Activated T-cell treated with anti-CD3 and anti-CD28 coated beads, Interleukin-2, amount 50 U/mL, for 4 hours (primary cell): ENCODE results near the gene NACAD. TPM values are rescaled to one million over a fixed set of nuclear protein-coding genes. Genes with fewer than 3 reads are reported as not detected.

Experiments
- ATAC-seq, 2 donors: fragments of 200-7000 bp; cut with Tn5 transposase; one replicate each; pipeline ENCODE4 v1.10.0; 2021
- DNase-seq: peaks from one replicate; pipeline ENCODE4 v3.0.0-alpha.2; 2020
- H3K27me3 Mint-ChIP-seq: one replicate; pipeline ENCODE4 v1.8.0; 2021; ENCODE audit warnings: low read depth, mixed read lengths
- H3K36me3 Mint-ChIP-seq: one replicate; pipeline ENCODE4 v1.8.0; 2022; ENCODE audit warnings: mixed read lengths; ENCODE audit not compliant: insufficient read depth
- H3K4me1 Mint-ChIP-seq: one replicate; pipeline ENCODE4 v1.8.0; 2021; ENCODE audit warnings: low read depth, mixed read lengths
- H3K4me3 Mint-ChIP-seq: one replicate; pipeline ENCODE4 v1.8.0; 2021; ENCODE audit warnings: mild to moderate bottlenecking, moderate library complexity, mixed read lengths
- H3K9me3 Mint-ChIP-seq: one replicate; pipeline ENCODE4 v1.8.0; 2021; ENCODE audit warnings: mixed read lengths
- total RNA-seq, 3 donors: library from RNA; stranded (reverse); gene quantifications; one replicate each; pipeline ENCODE4 v1.2.1, GENCODE V29; 2021

Gene NACAD
- total RNA-seq, 3 donors from 2014 or later, result 0.14 to 0.66 (median 0.37) TPM

GRCh38 chr7:45077579-45077978 lies 11.2 kb downstream of the NACAD start:
- peaks cover 24% of the 10 kb centered on the region for H3K36me3 Mint-ChIP-seq
- DNase-seq, result no peak
- H3K4me1 Mint-ChIP-seq, result peaks cover 6% of the 10 kb centered on the region
- no peaks in the 10 kb centered on the region for H3K9me3 Mint-ChIP-seq
- H3K27me3 Mint-ChIP-seq, result no peaks in the 10 kb centered on the region
- ATAC-seq, result no peak
- no peak overlapping the region for H3K4me3 Mint-ChIP-seq

- peaks cover 6% of the 10 kb centered on the region for H3K4me1 Mint-ChIP-seq
- no peaks in the 10 kb centered on the region for H3K27me3 Mint-ChIP-seq
- no peaks in the 10 kb centered on the region for H3K9me3 Mint-ChIP-seq
- H3K36me3 Mint-ChIP-seq, result peaks cover 27% of the 10 kb centered on the region
- ATAC-seq (no peak), DNase-seq (no peak)
- H3K4me3 Mint-ChIP-seq, result no peak overlapping the region
Observed at GRCh38 chr7:45076946-45077345, 11.8 kb downstream of the NACAD start.

GRCh38 chr7:45075871-45076796 lies 12.6 kb downstream of the NACAD start:
- Mint-ChIP-seq H3K27me3 (no peaks in the 10 kb centered on the region), H3K4me1 (peaks cover 8% of the 10 kb centered on the region), H3K4me3 (no peak overlapping the region), H3K9me3 (no peaks in the 10 kb centered on the region), H3K36me3 (peaks cover 31% of the 10 kb centered on the region)
- DNase-seq (no peak), ATAC-seq (no peak)

GRCh38 chr7:45075355-45075644 lies 13.5 kb downstream of the NACAD start:
- ATAC-seq (no peak), DNase-seq (no peak)
- Mint-ChIP-seq H3K27me3 (no peaks in the 10 kb centered on the region), H3K9me3 (no peaks in the 10 kb centered on the region), H3K4me3 (no peak overlapping the region), H3K36me3 (peaks cover 31% of the 10 kb centered on the region), H3K4me1 (peaks cover 8% of the 10 kb centered on the region)

- H3K4me1 Mint-ChIP-seq, result peaks cover 8% of the 10 kb centered on the region
- H3K27me3 Mint-ChIP-seq, result no peaks in the 10 kb centered on the region
- H3K36me3 Mint-ChIP-seq, result peaks cover 35% of the 10 kb centered on the region
- ATAC-seq (no peak), DNase-seq (no peak)
- no peaks in the 10 kb centered on the region for H3K9me3 Mint-ChIP-seq
- H3K4me3 Mint-ChIP-seq, result no peak overlapping the region
Observed at GRCh38 chr7:45074528-45075354, 14.0 kb downstream of the NACAD start.

GRCh38 chr7:45073786-45074527 lies 14.8 kb downstream of the NACAD start:
- peaks cover 8% of the 10 kb centered on the region for H3K4me1 Mint-ChIP-seq
- H3K9me3 Mint-ChIP-seq, result no peaks in the 10 kb centered on the region
- ATAC-seq, result no peak
- no peaks in the 10 kb centered on the region for H3K27me3 Mint-ChIP-seq
- no peak overlapping the region for H3K4me3 Mint-ChIP-seq
- H3K36me3 Mint-ChIP-seq, result peaks cover 39% of the 10 kb centered on the region
- no peak for DNase-seq

- H3K9me3 Mint-ChIP-seq, result no peaks in the 10 kb centered on the region
- H3K27me3 Mint-ChIP-seq, result no peaks in the 10 kb centered on the region
- H3K4me1 Mint-ChIP-seq, result peaks cover 10% of the 10 kb centered on the region
- H3K36me3 Mint-ChIP-seq, result peaks cover 44% of the 10 kb centered on the region
- H3K4me3 Mint-ChIP-seq, result no peak overlapping the region
- ATAC-seq (no peak), DNase-seq (no peak)
Observed at GRCh38 chr7:45073031-45073785, 15.6 kb downstream of the NACAD start.

- DNase-seq (no peak), ATAC-seq (no peak)
- Mint-ChIP-seq H3K9me3 (no peaks in the 10 kb centered on the region), H3K4me1 (peaks cover 10% of the 10 kb centered on the region), H3K4me3 (no peak overlapping the region), H3K27me3 (no peaks in the 10 kb centered on the region), H3K36me3 (peaks cover 48% of the 10 kb centered on the region)
Observed at GRCh38 chr7:45072131-45073030, 16.4 kb downstream of the NACAD start.

- no peaks in the 10 kb centered on the region for H3K9me3 Mint-ChIP-seq
- H3K4me1 Mint-ChIP-seq, result peaks cover 10% of the 10 kb centered on the region
- no peaks in the 10 kb centered on the region for H3K27me3 Mint-ChIP-seq
- H3K36me3 Mint-ChIP-seq, result peaks cover 49% of the 10 kb centered on the region
- DNase-seq, result no peak
- H3K4me3 Mint-ChIP-seq, result no peak overlapping the region
- ATAC-seq, result no peak
Observed at GRCh38 chr7:45071528-45071927, 17.2 kb downstream of the NACAD start.

- peaks cover 51% of the 10 kb centered on the region for H3K36me3 Mint-ChIP-seq
Observed at GRCh38 chr7:45070254-45070642, 18.5 kb downstream of the NACAD start.

GRCh38 chr7:45069444-45070253 lies 19.1 kb downstream of the NACAD start:
- Mint-ChIP-seq H3K36me3 (peaks cover 46% of the 10 kb centered on the region), H3K4me1 (peaks cover 10% of the 10 kb centered on the region), H3K4me3 (no peak overlapping the region), H3K9me3 (no peaks in the 10 kb centered on the region), H3K27me3 (no peaks in the 10 kb centered on the region)
- ATAC-seq (no peak), DNase-seq (no peak)

More at GRCh38 chr7:45070254-45070642, 18.5 kb downstream of the NACAD start:
- ATAC-seq (no peak), DNase-seq (no peak)
- H3K4me3 Mint-ChIP-seq, result no peak overlapping the region
- H3K4me1 Mint-ChIP-seq, result peaks cover 12% of the 10 kb centered on the region
- no peaks in the 10 kb centered on the region for H3K27me3 Mint-ChIP-seq
- no peaks in the 10 kb centered on the region for H3K9me3 Mint-ChIP-seq

GRCh38 chr7:45068236-45069023 lies 20.3 kb downstream of the NACAD start:
- H3K9me3 Mint-ChIP-seq, result no peaks in the 10 kb centered on the region
- H3K4me1 Mint-ChIP-seq, result peaks cover 10% of the 10 kb centered on the region
- ATAC-seq (no peak), DNase-seq (no peak)
- H3K4me3 Mint-ChIP-seq, result no peak overlapping the region
- peaks cover 43% of the 10 kb centered on the region for H3K36me3 Mint-ChIP-seq
- no peaks in the 10 kb centered on the region for H3K27me3 Mint-ChIP-seq
